ENCODE data around the gene XRCC4. TPM values are rescaled to one million over a fixed set of nuclear protein-coding genes. Genes with fewer than 3 reads are reported as not detected.

XRCC4 gene
- total RNA-seq, 1 donor from 2014 or later: 15.5 TPM

- peaks cover 33% of the 10 kb centered on the region for H3K36me3 ChIP-seq (ENCODE audit: insufficient read depth, low read length)
- peaks cover 20% of the 10 kb centered on the region for H3K4me1 Mint-ChIP-seq (ENCODE audit: low read depth, unreplicated experiment)
- no peak overlapping the region for H3K27ac Mint-ChIP-seq (ENCODE audit: unreplicated experiment)
- no peak overlapping the region for H3K4me3 ChIP-seq (ENCODE audit: insufficient read depth, low read depth, low read length)
- H2AFZ ChIP-seq (ENCODE audit: low read depth, low read length): no peak overlapping the region
- no peak overlapping the region for H3K9ac ChIP-seq (ENCODE audit: low read length)
- H3K4me3 Mint-ChIP-seq (ENCODE audit: unreplicated experiment): no peak overlapping the region
- no peak for FAIRE-seq
- no peaks in the 10 kb centered on the region for H3K9me3 ChIP-seq (ENCODE audit: insufficient read depth, low read depth, low read length)
- DNase-seq (ENCODE audit: low read depth): no peak
- no peaks in the 10 kb centered on the region for H3K9me3 Mint-ChIP-seq (ENCODE audit: unreplicated experiment)
- no peak for TF ChIP-seq EZH2 (IDR thresholded peaks at IDR 0.05; ENCODE audit: insufficient read depth, low read length)
- TF ChIP-seq CTCF (IDR thresholded peaks at IDR 0.05; ENCODE audit: insufficient read depth, low read depth, low read length): no peak
- H3K4me2 ChIP-seq (ENCODE audit: low read length): no peak overlapping the region
- no peak overlapping the region for H3K27ac ChIP-seq (ENCODE audit: low read depth, low read length)
- H3K27me3 Mint-ChIP-seq (ENCODE audit: low read depth, unreplicated experiment): no peaks in the 10 kb centered on the region
- H3K79me2 ChIP-seq (ENCODE audit: insufficient read depth, low read length): peaks cover 15% of the 10 kb centered on the region
- no peaks in the 10 kb centered on the region for H3K27me3 ChIP-seq (ENCODE audit: insufficient read depth, low read length)
- H4K20me1 ChIP-seq (ENCODE audit: insufficient read depth, low read length): peaks cover 22% of the 10 kb centered on the region
- no peaks in the 10 kb centered on the region for H3K4me1 ChIP-seq (ENCODE audit: insufficient read depth, low read length)
- peaks cover 4% of the 10 kb centered on the region for H3K36me3 Mint-ChIP-seq (ENCODE audit: low read depth, unreplicated experiment)
Observed at GRCh38 chr5:83055166-83055565, 22.2 kb upstream of the XRCC4 start.

GRCh38 chr5:83058726-83059125, 18.6 kb upstream of the XRCC4 start:
- peaks cover 27% of the 10 kb centered on the region for H3K36me3 ChIP-seq (ENCODE audit: insufficient read depth, low read length)
- no peaks in the 10 kb centered on the region for H3K9me3 Mint-ChIP-seq (ENCODE audit: unreplicated experiment)
- no peak overlapping the region for H3K4me3 Mint-ChIP-seq (ENCODE audit: unreplicated experiment)
- peaks cover 48% of the 10 kb centered on the region for H3K79me2 ChIP-seq (ENCODE audit: insufficient read depth, low read length)
- H3K27ac ChIP-seq (ENCODE audit: low read depth, low read length): no peak overlapping the region
- no peak overlapping the region for H3K4me2 ChIP-seq (ENCODE audit: low read length)
- H3K27me3 ChIP-seq (ENCODE audit: insufficient read depth, low read length): no peaks in the 10 kb centered on the region
- no peak overlapping the region for H2AFZ ChIP-seq (ENCODE audit: low read depth, low read length)
- H3K4me1 ChIP-seq (ENCODE audit: insufficient read depth, low read length): no peaks in the 10 kb centered on the region
- H3K4me3 ChIP-seq (ENCODE audit: insufficient read depth, low read depth, low read length): no peak overlapping the region
- DNase-seq (ENCODE audit: low read depth) (no peak), FAIRE-seq (no peak)
- no peak overlapping the region for H3K9ac ChIP-seq (ENCODE audit: low read length)
- H3K4me1 Mint-ChIP-seq (ENCODE audit: low read depth, unreplicated experiment): peaks cover 23% of the 10 kb centered on the region
- TF ChIP-seq CTCF (IDR thresholded peaks at IDR 0.05; ENCODE audit: insufficient read depth, low read depth, low read length): no peak
- no peak for TF ChIP-seq EZH2 (IDR thresholded peaks at IDR 0.05; ENCODE audit: insufficient read depth, low read length)
- peaks cover 11% of the 10 kb centered on the region for H3K36me3 Mint-ChIP-seq (ENCODE audit: low read depth, unreplicated experiment)
- peaks cover 34% of the 10 kb centered on the region for H4K20me1 ChIP-seq (ENCODE audit: insufficient read depth, low read length)
- H3K9me3 ChIP-seq (ENCODE audit: insufficient read depth, low read depth, low read length): no peaks in the 10 kb centered on the region
- no peaks in the 10 kb centered on the region for H3K27me3 Mint-ChIP-seq (ENCODE audit: low read depth, unreplicated experiment)
- H3K27ac Mint-ChIP-seq (ENCODE audit: unreplicated experiment): no peak overlapping the region

GRCh38 chr5:83059341-83059740, 18.0 kb upstream of the XRCC4 start:
- Histone ChIP-seq H3K9me3 (ENCODE audit: insufficient read depth, low read depth, low read length) (no peaks in the 10 kb centered on the region), H3K36me3 (ENCODE audit: insufficient read depth, low read length) (peaks cover 29% of the 10 kb centered on the region), H3K79me2 (ENCODE audit: insufficient read depth, low read length) (peaks cover 54% of the 10 kb centered on the region), H3K4me1 (ENCODE audit: insufficient read depth, low read length) (no peaks in the 10 kb centered on the region), H3K27ac (ENCODE audit: low read depth, low read length) (no peak overlapping the region), H2AFZ (ENCODE audit: low read depth, low read length) (no peak overlapping the region), H3K4me3 (ENCODE audit: insufficient read depth, low read depth, low read length) (no peak overlapping the region), H3K27me3 (ENCODE audit: insufficient read depth, low read length) (no peaks in the 10 kb centered on the region), H4K20me1 (ENCODE audit: insufficient read depth, low read length) (peaks cover 32% of the 10 kb centered on the region), H3K4me2 (ENCODE audit: low read length) (no peak overlapping the region), H3K9ac (ENCODE audit: low read length) (no peak overlapping the region)
- Mint-ChIP-seq H3K27ac (ENCODE audit: unreplicated experiment) (no peak overlapping the region), H3K36me3 (ENCODE audit: low read depth, unreplicated experiment) (peaks cover 11% of the 10 kb centered on the region), H3K9me3 (ENCODE audit: unreplicated experiment) (no peaks in the 10 kb centered on the region), H3K4me3 (ENCODE audit: unreplicated experiment) (no peak overlapping the region), H3K27me3 (ENCODE audit: low read depth, unreplicated experiment) (no peaks in the 10 kb centered on the region), H3K4me1 (ENCODE audit: low read depth, unreplicated experiment) (peaks cover 17% of the 10 kb centered on the region)
- DNase-seq (ENCODE audit: low read depth): no peak
- TF ChIP-seq CTCF (IDR thresholded peaks at IDR 0.05; ENCODE audit: insufficient read depth, low read depth, low read length) (no peak), EZH2 (IDR thresholded peaks at IDR 0.05; ENCODE audit: insufficient read depth, low read length) (no peak)
- no peak for FAIRE-seq

Measured in astrocyte (in vitro differentiated cells and primary cell).